ENCODE measurements around the gene MYO9B. TPM values are rescaled to one million over a fixed set of nuclear protein-coding genes. Genes with fewer than 3 reads are reported as not detected.
"Not testable (repeated sequence)": the region's sequence is repeated elsewhere in the genome, so short reads cannot be mapped to it uniquely, and the experiment has no call there.

MYO9B gene
- total and polyA plus RNA-seq, 2 experiments from 2014 or later: 29.9 to 32.4 TPM

DNA sequence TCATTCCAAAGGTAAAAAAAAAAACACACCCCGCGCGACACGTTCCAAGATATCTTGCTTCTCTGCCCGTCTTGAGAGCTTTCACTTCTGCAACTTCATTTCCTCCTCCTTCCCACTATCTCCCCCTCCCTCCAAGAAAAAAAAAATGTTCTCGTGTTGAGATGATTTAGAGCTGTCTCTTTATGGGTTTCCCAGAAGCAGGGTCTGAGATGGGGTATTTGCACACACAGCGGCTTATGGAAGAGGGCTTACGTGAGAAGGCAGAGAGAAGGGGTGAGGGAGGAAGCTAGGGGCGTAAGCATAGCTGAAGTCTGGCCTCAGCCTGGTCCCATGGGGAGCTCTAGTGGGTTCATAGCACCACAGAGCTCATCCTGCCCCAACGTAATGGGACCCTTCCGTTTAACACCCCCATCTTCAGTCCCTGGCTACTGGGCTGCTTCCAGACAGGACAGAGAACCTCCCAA, 108.3 kb downstream of the MYO9B start:
- H3K79me2 ChIP-seq: no peaks in the 10 kb centered on the region
- no peak overlapping the region for H3K27ac ChIP-seq

GRCh38 chr19:17184371-17184841, 108.8 kb downstream of the MYO9B start:
- H2AFZ ChIP-seq: no peak overlapping the region
- H3K4me2 ChIP-seq: no peak overlapping the region
- no peaks in the 10 kb centered on the region for H3K27me3 ChIP-seq
- TF ChIP-seq EZH2phosphoT487 (IDR thresholded peaks at IDR 0.05; ENCODE audit: low read depth, severe bottlenecking, unreplicated experiment): no peak
- no peak for TF ChIP-seq EZH2 (IDR thresholded peaks at IDR 0.05; ENCODE audit: borderline replicate concordance)
- TF ChIP-seq, protein P1, sequence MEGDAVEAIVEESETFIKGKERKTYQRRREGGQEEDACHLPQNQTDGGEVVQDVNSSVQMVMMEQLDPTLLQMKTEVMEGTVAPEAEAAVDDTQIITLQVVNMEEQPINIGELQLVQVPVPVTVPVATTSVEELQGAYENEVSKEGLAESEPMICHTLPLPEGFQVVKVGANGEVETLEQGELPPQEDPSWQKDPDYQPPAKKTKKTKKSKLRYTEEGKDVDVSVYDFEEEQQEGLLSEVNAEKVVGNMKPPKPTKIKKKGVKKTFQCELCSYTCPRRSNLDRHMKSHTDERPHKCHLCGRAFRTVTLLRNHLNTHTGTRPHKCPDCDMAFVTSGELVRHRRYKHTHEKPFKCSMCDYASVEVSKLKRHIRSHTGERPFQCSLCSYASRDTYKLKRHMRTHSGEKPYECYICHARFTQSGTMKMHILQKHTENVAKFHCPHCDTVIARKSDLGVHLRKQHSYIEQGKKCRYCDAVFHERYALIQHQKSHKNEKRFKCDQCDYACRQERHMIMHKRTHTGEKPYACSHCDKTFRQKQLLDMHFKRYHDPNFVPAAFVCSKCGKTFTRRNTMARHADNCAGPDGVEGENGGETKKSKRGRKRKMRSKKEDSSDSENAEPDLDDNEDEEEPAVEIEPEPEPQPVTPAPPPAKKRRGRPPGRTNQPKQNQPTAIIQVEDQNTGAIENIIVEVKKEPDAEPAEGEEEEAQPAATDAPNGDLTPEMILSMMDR (IDR thresholded peaks at IDR 0.05; ENCODE audit: poor library complexity): no peak
- no peaks in the 10 kb centered on the region for H3K79me2 ChIP-seq
- H3K9me3 ChIP-seq (ENCODE audit: low read depth): no peaks in the 10 kb centered on the region
- no peaks in the 10 kb centered on the region for H3K36me3 ChIP-seq (replicated peaks; ENCODE audit: insufficient read depth, low read depth)
- H3K4me1 ChIP-seq (ENCODE audit: insufficient read depth): no peaks in the 10 kb centered on the region
- WGBS (ENCODE audit: low lambda C conversion rate, missing lambda C conversion rate): 92% methylated on average over 12 of the region's 12 CpGs
- no peak for DNase-seq (ENCODE audit: low spot score)
- H3K9me2 ChIP-seq (replicated peaks; ENCODE audit: insufficient read depth): no peaks in the 10 kb centered on the region
- H3K4me3 ChIP-seq: no peak overlapping the region
- H3K27ac ChIP-seq: no peak overlapping the region
- H4K20me1 ChIP-seq (ENCODE audit: insufficient read depth, poor library complexity, severe bottlenecking): no peaks in the 10 kb centered on the region

More for the DNA sequence above, 108.3 kb downstream of the MYO9B start:
- no peaks in the 10 kb centered on the region for H3K4me1 ChIP-seq (ENCODE audit: insufficient read depth)
- H2AFZ ChIP-seq: no peak overlapping the region
- no peak for DNase-seq (ENCODE audit: low spot score)
- 92% methylated on average over 11 of the region's 11 CpGs for WGBS (ENCODE audit: low lambda C conversion rate, missing lambda C conversion rate)
- H3K9me2 ChIP-seq (replicated peaks; ENCODE audit: insufficient read depth): no peaks in the 10 kb centered on the region
- H3K4me3 ChIP-seq: no peak overlapping the region
- no peak overlapping the region for H3K4me2 ChIP-seq
- H3K36me3 ChIP-seq (replicated peaks; ENCODE audit: insufficient read depth, low read depth): no peaks in the 10 kb centered on the region
- H4K20me1 ChIP-seq (ENCODE audit: insufficient read depth, poor library complexity, severe bottlenecking): no peaks in the 10 kb centered on the region
- no peaks in the 10 kb centered on the region for H3K27me3 ChIP-seq
- no peak for TF ChIP-seq EZH2 (IDR thresholded peaks at IDR 0.05; ENCODE audit: borderline replicate concordance)
- TF ChIP-seq, protein P1 (IDR thresholded peaks at IDR 0.05; ENCODE audit: poor library complexity): no peak
- no peak for TF ChIP-seq EZH2phosphoT487 (IDR thresholded peaks at IDR 0.05; ENCODE audit: low read depth, severe bottlenecking, unreplicated experiment)
- H3K9me3 ChIP-seq (ENCODE audit: low read depth): no peaks in the 10 kb centered on the region

DNA sequence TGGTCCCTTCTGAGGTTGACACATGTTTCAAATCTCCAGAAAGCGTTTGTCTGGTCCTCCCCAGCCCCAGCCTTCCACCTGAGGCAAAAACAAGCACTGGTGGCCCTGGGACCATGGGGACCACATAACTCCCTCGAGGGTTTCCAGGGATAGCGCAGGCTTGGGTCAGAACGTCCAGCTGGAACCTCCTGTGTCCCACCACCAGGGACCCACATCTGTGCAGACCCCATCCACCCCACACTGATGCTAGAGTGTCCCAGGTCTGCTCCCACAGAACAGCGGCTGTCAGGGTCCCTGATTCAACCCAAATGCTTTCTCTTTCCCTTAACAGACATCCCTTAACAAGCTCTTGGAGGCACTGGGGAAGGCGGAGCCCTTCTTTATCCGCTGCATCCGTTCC, 110.0 kb downstream of the MYO9B start:
- Histone ChIP-seq H3K4me2 (no peak overlapping the region), H3K9me3 (ENCODE audit: low read depth) (no peaks in the 10 kb centered on the region), H4K20me1 (ENCODE audit: insufficient read depth, poor library complexity, severe bottlenecking) (no peaks in the 10 kb centered on the region), H3K36me3 (replicated peaks; ENCODE audit: insufficient read depth, low read depth) (no peaks in the 10 kb centered on the region), H3K27me3 (no peaks in the 10 kb centered on the region), H2AFZ (no peak overlapping the region), H3K27ac (no peak overlapping the region), H3K9me2 (replicated peaks; ENCODE audit: insufficient read depth) (no peaks in the 10 kb centered on the region), H3K4me1 (ENCODE audit: insufficient read depth) (no peaks in the 10 kb centered on the region), H3K4me3 (no peak overlapping the region), H3K79me2 (no peaks in the 10 kb centered on the region)
- WGBS (ENCODE audit: low lambda C conversion rate, missing lambda C conversion rate): 92% methylated on average over 8 of the region's 8 CpGs
- DNase-seq (ENCODE audit: low spot score): no peak
- TF ChIP-seq EZH2phosphoT487 (IDR thresholded peaks at IDR 0.05; ENCODE audit: low read depth, severe bottlenecking, unreplicated experiment) (no peak), EZH2 (IDR thresholded peaks at IDR 0.05; ENCODE audit: borderline replicate concordance) (no peak)
- TF ChIP-seq, protein P1 (IDR thresholded peaks at IDR 0.05; ENCODE audit: poor library complexity): no peak

DNA sequence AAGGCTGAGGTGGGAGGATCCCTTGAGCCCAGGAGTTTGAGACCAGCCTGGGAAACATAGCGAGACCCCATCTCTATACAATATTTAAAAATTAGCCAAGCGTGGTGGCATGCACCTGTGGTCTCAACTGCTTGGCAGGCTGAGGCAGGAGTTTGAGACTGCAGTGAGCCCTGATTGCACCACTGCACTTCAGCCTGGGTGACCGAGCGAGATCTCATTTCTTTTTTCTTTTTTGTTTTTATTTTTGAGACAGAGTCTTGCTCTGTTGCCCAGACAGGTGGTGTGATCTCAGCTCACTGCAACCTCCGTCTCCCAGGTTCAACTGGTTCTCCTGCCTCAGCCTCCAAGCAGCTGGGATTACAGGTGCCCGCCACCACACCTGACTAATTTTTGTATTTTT, 116.2 kb downstream of the MYO9B start:
- not testable (repeated sequence) for DNase-seq (ENCODE audit: low spot score); H3K27ac ChIP-seq; H2AFZ ChIP-seq; H3K4me2 ChIP-seq; H3K36me3 ChIP-seq (replicated peaks; ENCODE audit: insufficient read depth, low read depth); H4K20me1 ChIP-seq (ENCODE audit: insufficient read depth, poor library complexity, severe bottlenecking); H3K79me2 ChIP-seq; H3K4me1 ChIP-seq (ENCODE audit: insufficient read depth); H3K9me2 ChIP-seq (replicated peaks; ENCODE audit: insufficient read depth); H3K27me3 ChIP-seq; H3K9me3 ChIP-seq (ENCODE audit: low read depth); H3K4me3 ChIP-seq
- 97% methylated on average over 6 of the region's 6 CpGs for WGBS (ENCODE audit: low lambda C conversion rate, missing lambda C conversion rate)

All from hepatocyte (in vitro differentiated cells).